ENCODE results near the gene NQO2.
A peak's percentile ranks its signal among the peaks of the same experiment; 100 is the strongest.

The NQO2 gene

DNA sequence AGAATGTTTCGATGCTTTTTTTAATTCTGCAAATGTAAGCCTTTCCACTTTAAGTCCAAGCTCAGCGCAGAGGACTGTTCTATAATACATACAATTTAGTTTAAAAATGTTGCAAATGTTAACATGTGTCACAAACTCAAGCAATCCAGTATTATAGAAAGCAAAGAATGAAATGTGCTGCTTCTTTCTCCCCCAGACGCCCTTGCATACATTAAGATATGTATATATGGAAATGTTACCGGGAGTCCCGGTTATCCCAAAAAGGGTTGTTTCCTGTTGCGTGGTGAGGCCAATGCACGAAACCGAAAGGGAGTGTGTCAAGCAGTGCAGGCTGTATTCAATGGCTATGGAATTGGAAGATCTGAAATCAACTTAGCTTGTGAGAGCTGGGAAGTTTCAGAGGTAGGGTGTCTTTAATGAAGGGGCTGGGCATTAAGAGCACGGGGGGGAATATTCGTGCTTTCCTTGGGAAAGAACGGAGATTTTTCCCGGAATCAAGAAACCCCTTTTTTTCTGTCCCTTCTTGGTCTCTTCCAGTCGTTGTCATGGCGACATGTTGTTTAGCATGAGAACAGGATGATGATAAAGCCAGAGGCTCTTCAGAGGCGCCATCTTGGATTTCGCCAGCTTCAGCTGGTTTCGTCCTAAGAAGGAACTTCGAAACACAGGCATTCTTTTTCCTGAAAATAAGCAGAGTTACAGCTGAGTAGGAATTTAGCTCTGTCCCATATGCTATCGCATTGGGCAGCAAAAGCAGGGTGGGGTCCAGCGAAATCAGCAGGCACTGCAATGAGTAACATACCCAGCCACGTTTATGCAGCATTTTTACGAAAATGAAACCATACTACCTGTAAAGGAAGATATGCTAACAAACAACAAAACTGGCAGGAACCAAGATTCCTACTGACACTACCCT is 10.1 kb upstream of the NQO2 start:
- peak overlapping the region; percentile 73 to 76 for H3K4me3 ChIP-seq (replicated peaks in 1 of 2; ENCODE audit: low read depth in 2 of 2, low read length in 2 of 2)
- DNase-seq (ENCODE audit: low read depth in 2 of 2): peak; percentile 97 to 100
- TF ChIP-seq, protein P1, sequence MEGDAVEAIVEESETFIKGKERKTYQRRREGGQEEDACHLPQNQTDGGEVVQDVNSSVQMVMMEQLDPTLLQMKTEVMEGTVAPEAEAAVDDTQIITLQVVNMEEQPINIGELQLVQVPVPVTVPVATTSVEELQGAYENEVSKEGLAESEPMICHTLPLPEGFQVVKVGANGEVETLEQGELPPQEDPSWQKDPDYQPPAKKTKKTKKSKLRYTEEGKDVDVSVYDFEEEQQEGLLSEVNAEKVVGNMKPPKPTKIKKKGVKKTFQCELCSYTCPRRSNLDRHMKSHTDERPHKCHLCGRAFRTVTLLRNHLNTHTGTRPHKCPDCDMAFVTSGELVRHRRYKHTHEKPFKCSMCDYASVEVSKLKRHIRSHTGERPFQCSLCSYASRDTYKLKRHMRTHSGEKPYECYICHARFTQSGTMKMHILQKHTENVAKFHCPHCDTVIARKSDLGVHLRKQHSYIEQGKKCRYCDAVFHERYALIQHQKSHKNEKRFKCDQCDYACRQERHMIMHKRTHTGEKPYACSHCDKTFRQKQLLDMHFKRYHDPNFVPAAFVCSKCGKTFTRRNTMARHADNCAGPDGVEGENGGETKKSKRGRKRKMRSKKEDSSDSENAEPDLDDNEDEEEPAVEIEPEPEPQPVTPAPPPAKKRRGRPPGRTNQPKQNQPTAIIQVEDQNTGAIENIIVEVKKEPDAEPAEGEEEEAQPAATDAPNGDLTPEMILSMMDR (IDR thresholded peaks at IDR 0.05; ENCODE audit: low read depth, low read length): no peak

DNA sequence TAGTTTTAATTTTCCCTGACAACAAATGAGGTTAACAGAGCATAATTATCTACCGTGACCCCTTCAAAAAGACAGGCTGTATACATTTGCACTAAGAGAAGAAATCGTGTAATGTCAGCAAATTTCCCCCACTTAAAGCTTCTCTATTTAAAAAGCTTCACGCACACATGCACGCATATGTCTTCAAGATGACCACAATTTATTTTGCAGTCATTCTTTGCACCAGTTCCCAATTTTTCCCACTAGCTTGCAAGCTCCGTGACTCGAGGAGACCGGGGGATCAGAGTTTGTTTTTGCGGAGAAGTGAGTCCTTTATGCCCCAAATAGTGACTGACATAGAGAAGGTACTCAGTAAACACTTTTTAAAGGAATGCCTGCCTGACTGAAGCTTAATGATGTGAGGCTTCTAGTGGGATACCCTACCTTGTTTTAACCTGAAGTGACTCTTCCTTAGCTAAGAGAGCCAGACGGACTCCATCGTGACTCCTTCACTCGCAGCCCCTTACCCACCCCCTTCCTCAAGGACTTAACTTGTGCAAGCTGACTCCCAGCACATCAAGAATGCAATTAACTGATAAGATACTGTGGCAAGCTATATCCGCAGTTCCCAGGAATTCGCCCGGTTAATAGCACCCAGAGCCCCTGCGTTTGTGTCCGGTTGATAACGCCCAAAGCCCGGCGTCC is 9.3 kb upstream of the NQO2 start:
- TF ChIP-seq, protein P1 (IDR thresholded peaks at IDR 0.05; ENCODE audit: low read depth, low read length): no peak
- H3K4me3 ChIP-seq (replicated peaks in 1 of 2; ENCODE audit: low read depth in 2 of 2, low read length in 2 of 2): peak overlapping the region; percentile 73 to 76
- peak; percentile 48 to 60 for DNase-seq (ENCODE audit: low read depth in 2 of 2)

DNA sequence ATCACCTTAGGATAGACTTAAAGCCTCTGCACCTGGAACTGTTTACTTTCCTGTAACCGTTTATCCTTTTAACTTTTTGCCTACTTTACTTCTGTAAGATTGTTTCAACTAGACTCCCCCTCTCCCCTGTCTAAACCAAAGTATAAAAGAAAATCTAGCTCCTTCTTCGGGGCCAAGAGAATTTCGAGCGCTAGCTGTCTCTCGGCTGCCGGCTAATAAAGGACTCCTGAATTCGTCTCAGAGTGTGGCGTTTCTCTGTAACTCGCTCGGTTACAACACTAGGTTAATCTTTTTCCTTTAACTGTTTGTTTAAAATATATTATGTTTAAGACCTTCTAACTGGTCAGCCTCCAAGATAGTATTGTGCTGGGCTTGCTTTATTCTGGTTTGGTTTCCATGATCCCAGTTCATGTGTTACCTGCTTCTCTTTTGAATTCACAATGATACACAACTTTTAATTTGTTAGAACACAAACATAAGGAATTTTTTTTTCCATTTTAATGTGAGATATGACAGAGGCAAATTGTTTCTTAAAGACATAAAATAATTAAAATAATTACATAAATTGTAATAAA is 8.7 kb upstream of the NQO2 start:
- peak overlapping the region; percentile 73 to 76 for H3K4me3 ChIP-seq (replicated peaks in 1 of 2; ENCODE audit: low read depth in 2 of 2, low read length in 2 of 2)
- TF ChIP-seq, protein P1 (IDR thresholded peaks at IDR 0.05; ENCODE audit: low read depth, low read length): no peak
- DNase-seq (ENCODE audit: low read depth in 2 of 2): peak in 1 of 2 donors; percentile 18

DNA sequence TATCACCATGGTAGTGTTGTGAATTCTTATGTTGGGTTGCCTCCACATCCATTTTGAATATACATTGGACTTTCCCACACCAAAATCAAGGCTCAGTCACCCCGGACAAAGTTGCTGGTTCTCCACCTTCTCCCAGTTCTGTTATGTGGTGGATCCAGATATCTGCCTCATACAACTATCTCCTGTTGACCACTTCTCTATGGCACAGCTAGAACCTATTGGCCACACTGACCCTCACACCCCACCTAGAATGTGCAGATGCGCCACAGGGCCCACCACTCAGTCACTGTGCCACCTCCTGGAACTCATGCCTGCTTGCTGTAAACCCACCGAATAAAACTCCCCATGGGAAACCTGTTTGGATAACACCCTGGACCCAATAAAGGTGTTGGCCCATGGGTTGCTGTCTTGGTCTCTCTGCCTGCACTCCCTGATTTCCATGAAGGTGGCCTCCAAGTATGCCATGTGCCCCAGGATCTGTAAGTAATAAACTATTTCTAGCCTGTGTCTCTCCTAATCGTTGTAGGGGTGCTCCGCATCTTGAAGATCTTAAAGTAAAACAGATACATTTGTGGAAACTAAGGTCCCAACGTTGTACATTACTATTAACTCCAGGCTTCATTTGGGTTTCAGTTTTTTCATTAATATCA is 7.2 kb upstream of the NQO2 start:
- DNase-seq (ENCODE audit: low read depth in 2 of 2): no peak
- no peak overlapping the region for H3K4me3 ChIP-seq (replicated peaks in 1 of 2; ENCODE audit: low read depth in 2 of 2, low read length in 2 of 2)
- TF ChIP-seq, protein P1 (IDR thresholded peaks at IDR 0.05; ENCODE audit: low read depth, low read length): no peak

DNA sequence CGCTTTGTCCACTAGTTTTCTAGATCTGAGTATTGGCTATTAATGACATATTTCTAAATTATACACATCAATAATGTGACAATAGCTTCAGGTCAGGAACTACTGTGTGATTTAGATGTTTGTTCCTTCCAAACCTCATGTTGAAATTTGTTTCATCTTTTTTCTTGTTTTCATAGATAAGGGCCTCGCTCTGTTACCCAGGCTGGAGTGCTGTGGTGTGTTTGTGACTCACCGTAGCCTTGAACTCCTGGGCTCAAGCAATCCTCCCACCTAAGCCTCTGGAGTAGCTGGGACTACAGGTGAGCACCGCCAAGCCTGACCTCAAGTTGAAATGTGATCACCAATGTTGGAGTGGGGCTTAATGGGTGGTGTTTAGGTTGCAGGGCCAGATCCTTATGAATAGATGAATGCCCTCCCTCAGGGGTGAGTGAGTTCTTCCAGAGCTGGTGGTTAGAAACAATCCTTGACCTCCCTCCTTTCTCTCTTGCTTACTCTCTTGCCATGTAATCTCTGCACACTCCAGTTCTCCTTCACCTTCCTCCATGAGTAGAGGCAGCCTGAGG is 5.9 kb upstream of the NQO2 start:
- TF ChIP-seq, protein P1 (IDR thresholded peaks at IDR 0.05; ENCODE audit: low read depth, low read length): no peak
- H3K4me3 ChIP-seq (replicated peaks in 1 of 2; ENCODE audit: low read depth in 2 of 2, low read length in 2 of 2): no peak overlapping the region
- no peak for DNase-seq (ENCODE audit: low read depth in 2 of 2)

All from cardiac fibroblast (primary cell).